Trophoblast cell (in vitro differentiated cells and primary cell): ENCODE data around the gene MDGA2.

Source experiments
- DNase-seq, 2 donors: peaks; one replicate each; pipeline ENCODE4 v3.0.0-alpha.2; 2016
- H2AFZ ChIP-seq: 2 replicates; pipeline ENCODE4 v1.6.1; 2013; ENCODE audit warnings: low read length, moderate library complexity, mild to moderate bottlenecking; ENCODE audit not compliant: insufficient read depth, poor library complexity
- H2AK5ac ChIP-seq: 2 replicates; pipeline ENCODE4 v1.6.1; 2013; ENCODE audit warnings: mild to moderate bottlenecking, low read length
- H2BK120ac ChIP-seq: 2 replicates; pipeline ENCODE4 v1.6.1; 2013; ENCODE audit warnings: low read length, mild to moderate bottlenecking, moderate library complexity; ENCODE audit not compliant: insufficient read depth, poor library complexity
- H2BK12ac ChIP-seq: 2 replicates; pipeline ENCODE4 v1.6.1; 2013; ENCODE audit warnings: mild to moderate bottlenecking, low read length, moderate library complexity
- H2BK5ac ChIP-seq: 2 replicates; pipeline ENCODE4 v1.6.1; 2013; ENCODE audit warnings: low read length, low read depth, moderate library complexity, mild to moderate bottlenecking; ENCODE audit not compliant: poor library complexity
- H3K14ac ChIP-seq: 2 replicates; pipeline ENCODE4 v1.6.1; 2013; ENCODE audit warnings: mild to moderate bottlenecking, low read length
- H3K18ac ChIP-seq: 2 replicates; pipeline ENCODE4 v1.6.1; 2013; ENCODE audit warnings: mild to moderate bottlenecking, low read length
- H3K23ac ChIP-seq: 2 replicates; pipeline ENCODE4 v1.6.1; 2013; ENCODE audit warnings: low read length
- H3K27ac ChIP-seq: 2 replicates; pipeline ENCODE4 v1.5.1; 2013; ENCODE audit warnings: low read depth, mild to moderate bottlenecking, inconsistent platforms, low read length, moderate library complexity
- H3K27me3 ChIP-seq: 2 replicates; pipeline ENCODE4 v1.6.1; 2013; ENCODE audit warnings: inconsistent platforms, mild to moderate bottlenecking, low read length, moderate library complexity; ENCODE audit not compliant: insufficient read depth
- H3K36me3 ChIP-seq, 2 experiments: 1 replicate in 1 of 2; 2 replicates in 1 of 2; pipeline ENCODE4 v1.6.1; 2013; ENCODE audit warnings: low read length in 2 of 2, mild to moderate bottlenecking in 2 of 2, moderate library complexity in 1 of 2; ENCODE audit not compliant: insufficient read depth in 2 of 2, control insufficient read depth in 1 of 2
- H3K4ac ChIP-seq: 2 replicates; pipeline ENCODE4 v1.6.1; 2013; ENCODE audit warnings: low read depth, mild to moderate bottlenecking, low read length, moderate library complexity
- H3K4me1 ChIP-seq, 2 experiments: 1 replicate in 1 of 2; 2 replicates in 1 of 2; pipeline ENCODE4 v1.6.1; 2013; ENCODE audit warnings: low read length in 2 of 2, mild to moderate bottlenecking in 2 of 2, moderate library complexity in 1 of 2; ENCODE audit not compliant: insufficient read depth in 2 of 2, control insufficient read depth in 1 of 2
- H3K4me2 ChIP-seq: 2 replicates; pipeline ENCODE4 v1.6.1; 2013; ENCODE audit warnings: inconsistent platforms, mild to moderate bottlenecking, low read length, moderate library complexity
- H3K4me3 ChIP-seq: 2 replicates; pipeline ENCODE4 v1.5.1; 2013; ENCODE audit warnings: mild to moderate bottlenecking, low read depth, low read length, inconsistent platforms
- H3K79me1 ChIP-seq: one replicate; pipeline ENCODE4 v1.6.1; 2013; ENCODE audit warnings: low read length
- H3K79me2 ChIP-seq: 2 replicates; pipeline ENCODE4 v1.6.1; 2013; ENCODE audit warnings: low read length, mild to moderate bottlenecking; ENCODE audit not compliant: control insufficient read depth, insufficient read depth, poor library complexity
- H3K9ac ChIP-seq: 2 replicates; pipeline ENCODE4 v1.6.1; 2013; ENCODE audit warnings: mild to moderate bottlenecking, low read length
- H3K9me3 ChIP-seq: 2 replicates; pipeline ENCODE4 v1.6.1; 2013; ENCODE audit warnings: low read depth, mild to moderate bottlenecking, control low read depth, inconsistent platforms, low read length; ENCODE audit not compliant: insufficient read depth
- H4K12ac ChIP-seq: 2 replicates; pipeline ENCODE4 v1.6.1; 2013; ENCODE audit warnings: low read depth, mild to moderate bottlenecking, low read length, moderate library complexity
- H4K8ac ChIP-seq: 2 replicates; pipeline ENCODE4 v1.6.1; 2013; ENCODE audit warnings: low read depth, mild to moderate bottlenecking, low read length, moderate library complexity
- H4K91ac ChIP-seq: one replicate; pipeline ENCODE4 v1.6.1; 2013; ENCODE audit warnings: low read depth, mild to moderate bottlenecking, low read length, moderate library complexity
- WGBS: extraction: QIAGEN DNeasy Blood & Tissue Kit; methylation state at CpG from one replicate; pipeline ENCODE4 v1.1.7; 2013; ENCODE audit warnings: missing lambda C conversion rate; ENCODE audit not compliant: insufficient read length, insufficient coverage; ENCODE audit errors: extremely low coverage; 5-methylcytosine and 5-hydroxymethylcytosine counted together

MDGA2 gene

DNA sequence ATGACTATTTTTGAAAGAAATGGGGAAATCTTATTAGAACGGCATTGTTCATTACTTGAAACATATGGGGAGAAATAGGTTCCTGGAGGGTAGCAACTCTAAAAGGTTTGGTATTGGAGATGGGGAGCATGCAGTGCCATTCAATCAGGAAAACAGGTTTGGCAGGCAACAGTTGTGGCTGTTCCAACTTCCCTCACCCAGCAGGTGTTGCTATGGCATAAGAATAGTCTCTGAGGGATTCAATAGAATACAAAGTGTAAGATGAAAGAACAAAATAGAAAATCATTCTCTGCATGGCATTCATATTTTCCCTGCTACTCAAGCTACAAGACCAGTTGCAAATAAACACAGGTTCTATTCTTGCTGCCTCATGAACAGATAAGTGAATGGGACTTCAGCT, 630.6 kb downstream of the MDGA2 start:
- Histone ChIP-seq H3K4me1 (no peaks in the 10 kb centered on the region), H3K18ac (no peak overlapping the region), H2AFZ (no peak overlapping the region), H2BK120ac (no peak overlapping the region), H3K23ac (no peak overlapping the region), H4K8ac (no peak overlapping the region), H3K79me2 (no peaks in the 10 kb centered on the region), H3K27me3 (no peaks in the 10 kb centered on the region), H4K12ac (no peak overlapping the region), H3K4me3 (no peak overlapping the region), H2AK5ac (no peak overlapping the region), H2BK5ac (no peak overlapping the region), H4K91ac (no peak overlapping the region), H3K9ac (no peak overlapping the region), H3K14ac (no peak overlapping the region), H3K9me3 (no peaks in the 10 kb centered on the region), H3K79me1 (no peaks in the 10 kb centered on the region), H3K27ac (no peak overlapping the region), H3K4me2 (no peak overlapping the region), H2BK12ac (no peak overlapping the region), H3K36me3 (no peaks in the 10 kb centered on the region), H3K4ac (no peak overlapping the region)
- peak in 1 of 2 donors; percentile 19 for DNase-seq
- WGBS: no CpG with 5 or more reads among the region's 1 CpG

DNA sequence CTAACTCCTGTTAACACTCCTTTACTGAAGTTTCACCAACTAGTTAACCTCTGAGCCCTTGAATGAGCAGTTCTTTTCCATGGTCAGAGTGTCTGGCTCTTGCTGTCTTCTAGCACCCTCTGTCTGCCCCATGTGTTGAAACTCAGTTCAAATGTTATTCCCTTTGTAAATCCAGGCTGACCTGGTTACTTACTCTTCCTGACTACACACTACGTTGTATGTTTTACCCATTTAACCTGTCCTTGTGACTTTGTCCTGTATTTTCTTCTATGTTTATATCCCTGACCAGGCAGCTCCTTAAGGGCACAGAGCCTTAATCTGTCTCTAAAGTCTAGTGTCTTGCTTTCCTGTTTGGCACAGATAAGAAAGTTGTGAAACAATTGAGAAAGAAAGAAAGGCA, 634.9 kb downstream of the MDGA2 start:
- H3K79me1 ChIP-seq: no peaks in the 10 kb centered on the region
- H3K27me3 ChIP-seq: no peaks in the 10 kb centered on the region
- H3K4me1 ChIP-seq: no peaks in the 10 kb centered on the region
- no peak overlapping the region for H3K23ac ChIP-seq
- no peak overlapping the region for H4K8ac ChIP-seq
- no peak overlapping the region for H4K12ac ChIP-seq
- H3K14ac ChIP-seq: no peak overlapping the region
- WGBS: no CpG with 5 or more reads among the region's 1 CpG
- no peak overlapping the region for H3K4me3 ChIP-seq
- no peak overlapping the region for H2BK120ac ChIP-seq
- H3K9me3 ChIP-seq: no peaks in the 10 kb centered on the region
- DNase-seq: no peak
- H3K4ac ChIP-seq: no peak overlapping the region
- no peak overlapping the region for H2AK5ac ChIP-seq
- no peak overlapping the region for H2BK12ac ChIP-seq
- H3K36me3 ChIP-seq: no peaks in the 10 kb centered on the region
- no peaks in the 10 kb centered on the region for H3K79me2 ChIP-seq
- no peak overlapping the region for H2AFZ ChIP-seq
- no peak overlapping the region for H2BK5ac ChIP-seq
- H3K4me2 ChIP-seq: no peak overlapping the region
- H4K91ac ChIP-seq: no peak overlapping the region
- no peak overlapping the region for H3K18ac ChIP-seq
- no peak overlapping the region for H3K27ac ChIP-seq
- H3K9ac ChIP-seq: no peak overlapping the region

DNA sequence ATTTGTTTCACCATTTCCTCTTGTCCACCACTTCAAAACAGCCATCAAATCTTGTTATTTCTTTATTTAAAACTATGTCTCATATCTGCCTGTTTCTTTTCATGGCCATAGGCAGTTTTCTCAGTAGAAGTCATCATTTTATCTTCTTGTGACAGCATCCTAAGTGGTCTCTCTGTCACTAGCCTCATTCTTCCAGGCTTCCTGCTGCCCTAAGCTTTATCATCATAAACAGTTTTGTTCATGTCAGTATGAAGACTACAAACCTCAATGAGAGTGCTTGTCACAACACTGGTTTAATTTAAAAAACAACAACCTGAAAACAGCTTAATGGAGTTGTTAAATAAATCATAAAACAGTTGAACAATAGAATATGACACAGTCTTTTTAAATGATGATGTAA, 636.1 kb downstream of the MDGA2 start:
- no peak for DNase-seq
- Histone ChIP-seq H3K4me1 (no peaks in the 10 kb centered on the region), H3K27ac (no peak overlapping the region), H3K23ac (no peak overlapping the region), H3K18ac (no peak overlapping the region), H2BK12ac (no peak overlapping the region), H3K4me2 (no peak overlapping the region), H2AFZ (no peak overlapping the region), H2BK120ac (no peak overlapping the region), H3K4ac (no peak overlapping the region), H4K91ac (no peak overlapping the region), H3K79me1 (no peaks in the 10 kb centered on the region), H3K9ac (no peak overlapping the region), H3K9me3 (no peaks in the 10 kb centered on the region), H4K12ac (no peak overlapping the region), H2BK5ac (no peak overlapping the region), H4K8ac (no peak overlapping the region), H3K36me3 (no peaks in the 10 kb centered on the region), H3K79me2 (no peaks in the 10 kb centered on the region), H3K14ac (no peak overlapping the region), H2AK5ac (no peak overlapping the region), H3K27me3 (no peaks in the 10 kb centered on the region), H3K4me3 (no peak overlapping the region)

DNA sequence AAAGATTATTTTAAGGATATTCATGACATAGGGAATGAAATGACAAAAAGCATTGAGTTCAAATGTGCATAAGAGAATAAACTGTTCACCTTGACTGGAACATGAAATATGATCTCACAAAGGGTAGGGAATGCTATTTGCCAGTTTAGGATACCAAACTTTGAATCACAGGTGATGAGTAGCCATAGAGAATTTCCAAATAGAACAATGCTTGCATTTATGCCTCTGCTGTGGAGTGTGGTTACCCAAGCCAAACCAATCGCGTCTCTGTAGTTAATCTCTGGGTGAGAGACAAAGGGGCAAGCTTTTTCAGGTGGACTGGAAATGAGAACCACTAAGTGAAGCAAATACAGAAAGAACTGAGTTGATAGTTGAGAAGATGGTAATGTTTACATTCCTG, 652.7 kb downstream of the MDGA2 start:
- Histone ChIP-seq H3K27me3 (no peaks in the 10 kb centered on the region), H3K4me3 (no peak overlapping the region), H4K91ac (no peak overlapping the region), H3K79me2 (no peaks in the 10 kb centered on the region), H3K4me2 (no peak overlapping the region), H2AFZ (no peak overlapping the region), H3K4ac (no peak overlapping the region), H2BK5ac (no peak overlapping the region), H3K79me1 (no peaks in the 10 kb centered on the region), H3K23ac (no peak overlapping the region), H2AK5ac (no peak overlapping the region), H3K18ac (no peak overlapping the region), H4K8ac (no peak overlapping the region), H3K9ac (no peak overlapping the region), H3K27ac (no peak overlapping the region), H2BK12ac (no peak overlapping the region), H2BK120ac (no peak overlapping the region), H4K12ac (no peak overlapping the region), H3K14ac (no peak overlapping the region), H3K9me3 (no peaks in the 10 kb centered on the region), H3K36me3 (no peaks in the 10 kb centered on the region), H3K4me1 (peaks cover 0 to 2% of the 10 kb centered on the region in 2 experiments)
- no peak for DNase-seq
- no CpG with 5 or more reads among the region's 2 CpGs for WGBS
